ENCODE results near the gene COL20A1.

The COL20A1 gene

DNA sequence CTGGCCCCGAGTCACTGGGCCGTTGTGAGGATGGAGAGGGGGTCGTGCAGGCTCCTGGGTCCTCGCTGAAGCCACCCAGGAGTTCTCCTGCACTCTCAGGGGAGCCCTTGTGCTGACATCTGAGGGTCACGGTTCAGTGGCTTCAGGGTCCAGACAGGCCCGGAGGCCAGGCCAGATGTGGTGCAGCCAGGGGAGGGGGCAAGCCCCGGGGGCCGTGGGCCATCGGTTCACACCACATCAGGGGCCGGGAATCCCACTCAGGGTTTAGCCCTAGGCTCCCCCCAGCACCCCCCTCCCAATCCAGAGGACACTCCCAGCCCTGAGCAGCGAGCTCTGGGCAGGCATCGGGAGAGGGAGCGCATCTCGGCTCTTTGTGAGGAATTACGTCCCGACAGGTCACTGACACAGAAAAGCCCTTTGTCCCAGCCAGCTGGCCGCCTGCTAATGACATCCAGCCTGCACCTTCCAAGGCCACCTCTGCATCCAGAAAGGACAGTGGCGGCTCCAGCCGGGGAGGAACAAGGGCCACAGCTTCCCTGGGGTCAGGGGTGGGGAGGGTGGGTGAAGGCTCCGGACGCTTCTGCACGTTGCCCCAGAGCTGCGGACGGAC lies 74.6 kb downstream of the COL20A1 start:
- H3K4me1 ChIP-seq (ENCODE audit: control insufficient read depth, insufficient read depth, low read length), result no peaks in the 10 kb centered on the region
- H3K36me3 ChIP-seq (ENCODE audit: control insufficient read depth, insufficient read depth, low read length), result no peaks in the 10 kb centered on the region
- H3K27me3 ChIP-seq (ENCODE audit: control insufficient read depth, insufficient read depth, low read length), result peaks cover 19% of the 10 kb centered on the region
- no peak overlapping the region for H3K9ac ChIP-seq (ENCODE audit: low read length)
- H3K4me3 ChIP-seq (ENCODE audit: low read length), result no peak overlapping the region
- no peaks in the 10 kb centered on the region for H3K9me3 ChIP-seq (ENCODE audit: control insufficient read depth, low read length)

DNA sequence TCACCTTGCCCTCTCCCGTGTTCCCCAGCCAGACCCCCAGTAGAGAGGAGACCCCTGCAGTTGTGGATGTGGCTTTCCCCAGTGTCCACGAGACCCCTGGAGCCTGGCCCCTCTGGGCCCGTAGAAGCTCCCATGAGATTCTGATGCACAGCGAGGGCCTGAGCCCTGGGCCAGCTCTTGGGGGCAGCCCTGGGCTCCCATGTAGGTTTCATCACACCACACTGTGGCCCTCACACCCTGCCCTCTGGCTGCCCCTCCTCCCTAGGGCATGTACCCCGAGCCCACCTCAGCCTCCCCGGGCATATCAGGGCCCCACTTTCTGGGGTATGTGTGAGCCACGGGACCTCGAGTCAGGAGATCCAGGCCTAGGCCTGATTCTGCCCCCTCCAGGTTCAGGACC lies 75.2 kb downstream of the COL20A1 start:
- Histone ChIP-seq H3K36me3 (ENCODE audit: control insufficient read depth, insufficient read depth, low read length) (no peaks in the 10 kb centered on the region), H3K9ac (ENCODE audit: low read length) (no peak overlapping the region), H3K4me3 (ENCODE audit: low read length) (no peak overlapping the region), H3K9me3 (ENCODE audit: control insufficient read depth, low read length) (no peaks in the 10 kb centered on the region), H3K4me1 (ENCODE audit: control insufficient read depth, insufficient read depth, low read length) (no peaks in the 10 kb centered on the region), H3K27me3 (ENCODE audit: control insufficient read depth, insufficient read depth, low read length) (peaks cover 13% of the 10 kb centered on the region)

GRCh38 chr20:63369024-63369530 lies 76.1 kb downstream of the COL20A1 start:
- Histone ChIP-seq H3K9me3 (ENCODE audit: control insufficient read depth, low read length) (no peaks in the 10 kb centered on the region), H3K9ac (ENCODE audit: low read length) (no peak overlapping the region), H3K27me3 (ENCODE audit: control insufficient read depth, insufficient read depth, low read length) (peaks cover 10% of the 10 kb centered on the region), H3K4me3 (ENCODE audit: low read length) (no peak overlapping the region), H3K36me3 (ENCODE audit: control insufficient read depth, insufficient read depth, low read length) (no peaks in the 10 kb centered on the region), H3K4me1 (ENCODE audit: control insufficient read depth, insufficient read depth, low read length) (no peaks in the 10 kb centered on the region)

- Histone ChIP-seq H3K36me3 (ENCODE audit: control insufficient read depth, insufficient read depth, low read length) (no peaks in the 10 kb centered on the region), H3K27me3 (ENCODE audit: control insufficient read depth, insufficient read depth, low read length) (peaks cover 17% of the 10 kb centered on the region), H3K9me3 (ENCODE audit: control insufficient read depth, low read length) (no peaks in the 10 kb centered on the region), H3K9ac (ENCODE audit: low read length) (no peak overlapping the region), H3K4me3 (ENCODE audit: low read length) (no peak overlapping the region), H3K4me1 (ENCODE audit: control insufficient read depth, insufficient read depth, low read length) (no peaks in the 10 kb centered on the region)
Measured at GRCh38 chr20:63369724-63370617, 77.0 kb downstream of the COL20A1 start.

- H3K9ac ChIP-seq (ENCODE audit: low read length), result no peak overlapping the region
- H3K36me3 ChIP-seq (ENCODE audit: control insufficient read depth, insufficient read depth, low read length), result no peaks in the 10 kb centered on the region
- peaks cover 13% of the 10 kb centered on the region for H3K27me3 ChIP-seq (ENCODE audit: control insufficient read depth, insufficient read depth, low read length)
- no peaks in the 10 kb centered on the region for H3K9me3 ChIP-seq (ENCODE audit: control insufficient read depth, low read length)
- no peaks in the 10 kb centered on the region for H3K4me1 ChIP-seq (ENCODE audit: control insufficient read depth, insufficient read depth, low read length)
- no peak overlapping the region for H3K4me3 ChIP-seq (ENCODE audit: low read length)
Measured at GRCh38 chr20:63370618-63371187, 77.7 kb downstream of the COL20A1 start.

DNA sequence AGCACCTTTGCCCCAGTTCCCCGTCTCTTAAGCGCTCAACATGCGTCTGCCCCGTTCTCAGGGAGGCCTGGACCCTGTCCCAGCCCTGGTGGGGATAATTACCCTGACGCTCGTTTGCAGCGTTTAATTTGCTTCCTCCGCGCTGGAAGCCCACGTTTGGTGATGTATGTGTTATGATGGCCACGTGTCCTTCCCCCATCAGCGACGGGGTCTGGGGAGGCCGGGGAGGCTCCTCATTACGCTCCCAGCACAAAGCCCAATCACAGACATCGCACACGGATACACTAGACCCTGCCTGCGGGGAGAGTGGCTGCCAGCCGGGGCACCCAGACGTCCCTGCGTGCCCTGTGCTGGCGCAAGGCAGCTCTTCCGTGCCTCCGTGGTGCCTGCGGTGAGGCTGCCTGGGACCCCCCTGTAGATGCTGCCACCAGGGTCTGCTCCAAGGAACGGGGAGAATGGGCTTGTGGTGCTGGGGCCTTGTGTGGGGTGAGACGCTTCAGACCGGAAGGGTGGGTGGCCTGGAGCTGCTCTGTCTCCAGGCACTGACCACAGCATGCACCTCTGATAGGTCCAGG lies 78.4 kb downstream of the COL20A1 start:
- Histone ChIP-seq H3K9ac (ENCODE audit: low read length) (no peak overlapping the region), H3K9me3 (ENCODE audit: control insufficient read depth, low read length) (no peaks in the 10 kb centered on the region), H3K27me3 (ENCODE audit: control insufficient read depth, insufficient read depth, low read length) (peaks cover 12% of the 10 kb centered on the region), H3K36me3 (ENCODE audit: control insufficient read depth, insufficient read depth, low read length) (no peaks in the 10 kb centered on the region), H3K4me3 (ENCODE audit: low read length) (no peak overlapping the region), H3K4me1 (ENCODE audit: control insufficient read depth, insufficient read depth, low read length) (no peaks in the 10 kb centered on the region)

GRCh38 chr20:63372971-63373885 lies 80.2 kb downstream of the COL20A1 start:
- peaks cover 28% of the 10 kb centered on the region for H3K27me3 ChIP-seq (ENCODE audit: control insufficient read depth, insufficient read depth, low read length)
- no peaks in the 10 kb centered on the region for H3K36me3 ChIP-seq (ENCODE audit: control insufficient read depth, insufficient read depth, low read length)
- H3K4me1 ChIP-seq (ENCODE audit: control insufficient read depth, insufficient read depth, low read length), result no peaks in the 10 kb centered on the region
- H3K9ac ChIP-seq (ENCODE audit: low read length), result no peak overlapping the region
- H3K4me3 ChIP-seq (ENCODE audit: low read length), result no peak overlapping the region
- no peaks in the 10 kb centered on the region for H3K9me3 ChIP-seq (ENCODE audit: control insufficient read depth, low read length)

- H3K36me3 ChIP-seq (ENCODE audit: control insufficient read depth, insufficient read depth, low read length), result no peaks in the 10 kb centered on the region
- no peak overlapping the region for H3K9ac ChIP-seq (ENCODE audit: low read length)
- H3K9me3 ChIP-seq (ENCODE audit: control insufficient read depth, low read length), result no peaks in the 10 kb centered on the region
- no peaks in the 10 kb centered on the region for H3K4me1 ChIP-seq (ENCODE audit: control insufficient read depth, insufficient read depth, low read length)
- peaks cover 28% of the 10 kb centered on the region for H3K27me3 ChIP-seq (ENCODE audit: control insufficient read depth, insufficient read depth, low read length)
- no peak overlapping the region for H3K4me3 ChIP-seq (ENCODE audit: low read length)
Measured at GRCh38 chr20:63373996-63374395, 81.0 kb downstream of the COL20A1 start.

DNA sequence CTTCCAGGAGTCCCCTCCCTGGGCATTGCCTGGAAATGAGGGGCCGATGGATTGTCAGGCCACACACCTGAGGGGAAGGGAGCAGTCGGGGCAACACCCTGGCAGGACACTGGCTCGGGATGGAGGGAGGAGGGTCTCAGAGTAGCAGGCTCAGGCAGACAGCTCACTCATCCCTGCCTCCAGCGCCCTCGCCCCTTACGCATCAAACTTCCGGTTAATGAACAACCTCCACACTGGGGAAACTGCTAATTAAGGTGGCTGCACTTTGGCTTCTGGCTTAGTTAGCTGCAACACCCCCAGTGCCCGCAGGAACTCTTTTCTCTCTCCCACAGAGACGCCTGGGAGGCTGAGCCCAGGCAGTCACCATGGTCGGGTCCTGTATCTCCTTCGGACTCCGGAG lies 81.5 kb downstream of the COL20A1 start:
- Histone ChIP-seq H3K4me3 (ENCODE audit: low read length) (no peak overlapping the region), H3K36me3 (ENCODE audit: control insufficient read depth, insufficient read depth, low read length) (no peaks in the 10 kb centered on the region), H3K9ac (ENCODE audit: low read length) (no peak overlapping the region), H3K27me3 (ENCODE audit: control insufficient read depth, insufficient read depth, low read length) (peaks cover 28% of the 10 kb centered on the region), H3K4me1 (ENCODE audit: control insufficient read depth, insufficient read depth, low read length) (no peaks in the 10 kb centered on the region), H3K9me3 (ENCODE audit: control insufficient read depth, low read length) (no peaks in the 10 kb centered on the region)

DNA sequence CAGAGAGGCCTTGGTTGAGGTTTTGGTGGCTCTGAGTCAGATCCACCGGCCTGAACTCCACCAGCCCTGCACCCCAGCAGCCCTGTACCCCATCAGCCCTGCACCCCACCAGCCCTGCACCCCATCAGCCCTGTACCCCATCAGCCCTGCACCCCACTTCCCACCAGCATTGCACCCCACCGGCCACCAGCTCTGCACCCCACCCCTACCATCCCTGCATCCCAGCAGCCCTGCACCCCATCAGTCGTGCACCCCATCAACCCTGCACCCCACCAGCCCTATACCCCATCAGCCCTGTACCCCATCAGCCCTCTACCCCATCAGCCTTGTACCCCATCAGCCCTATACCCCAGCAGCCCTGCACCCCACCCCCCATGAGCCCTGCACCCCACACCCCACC lies 82.5 kb downstream of the COL20A1 start:
- H3K27me3 ChIP-seq (ENCODE audit: control insufficient read depth, insufficient read depth, low read length), result peaks cover 28% of the 10 kb centered on the region
- H3K9me3 ChIP-seq (ENCODE audit: control insufficient read depth, low read length), result no peaks in the 10 kb centered on the region
- no peak overlapping the region for H3K9ac ChIP-seq (ENCODE audit: low read length)
- no peaks in the 10 kb centered on the region for H3K4me1 ChIP-seq (ENCODE audit: control insufficient read depth, insufficient read depth, low read length)
- no peaks in the 10 kb centered on the region for H3K36me3 ChIP-seq (ENCODE audit: control insufficient read depth, insufficient read depth, low read length)
- no peak overlapping the region for H3K4me3 ChIP-seq (ENCODE audit: low read length)
